SU-DHL-6 (cell line): ENCODE results near the gene SPSB3.

Experiments
- EZH2phosphoT487 ChIP-seq: fragments of 200-600 bp; sonication (generic), shearing (Covaris generic); conservative IDR thresholded peaks from 2 replicates; pipeline ENCODE4 v1.6.1; 2018; ENCODE audit warnings: mild to moderate bottlenecking, antibody characterized with exemption, low read length, moderate library complexity, mixed read lengths
- TF ChIP-seq, protein P1 (sequence below): fragments of 200-600 bp; sonication (generic); IDR thresholded peaks from one replicate; pipeline ENCODE4 v1.5.1; 2017; ENCODE audit warnings: antibody characterized with exemption, mild to moderate bottlenecking, low read length, moderate library complexity; ENCODE audit not compliant: insufficient read depth, poor library complexity, severe bottlenecking

DNA sequence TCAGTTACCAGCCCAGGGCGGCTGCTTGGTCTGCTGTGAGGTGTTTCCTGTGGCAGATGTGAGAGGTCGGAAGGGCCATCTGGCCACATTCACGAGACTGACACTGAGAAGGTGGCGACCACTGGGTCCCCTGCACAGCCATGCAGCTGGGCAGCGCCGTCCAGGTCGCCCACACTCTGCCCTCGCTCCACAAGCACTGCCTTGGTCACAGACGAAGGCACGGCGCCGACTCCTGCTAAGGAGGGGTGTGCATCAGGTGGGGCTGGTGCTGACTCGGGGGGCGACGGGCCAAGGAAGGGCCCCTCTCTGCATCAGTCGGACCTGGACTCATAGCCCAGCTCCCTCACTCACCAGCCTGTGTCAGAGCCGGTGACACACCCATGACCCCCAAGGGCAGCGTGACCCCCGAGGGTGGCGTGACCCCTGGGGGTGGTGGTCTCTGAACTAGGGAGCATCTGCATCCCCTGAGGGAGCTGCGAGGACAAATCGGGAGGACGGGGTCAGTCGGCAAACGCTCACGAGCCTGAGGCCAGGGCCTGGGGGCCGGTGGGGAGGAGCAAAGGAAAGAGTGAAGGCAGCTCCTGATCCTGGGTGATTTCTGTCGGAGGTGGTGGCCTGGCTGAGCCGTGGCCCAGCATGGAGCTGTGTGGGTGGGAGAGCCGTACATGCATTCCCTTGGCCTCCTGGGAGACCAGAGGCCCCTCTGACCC is 41.4 kb downstream of the SPSB3 start:
- TF ChIP-seq, protein P1, sequence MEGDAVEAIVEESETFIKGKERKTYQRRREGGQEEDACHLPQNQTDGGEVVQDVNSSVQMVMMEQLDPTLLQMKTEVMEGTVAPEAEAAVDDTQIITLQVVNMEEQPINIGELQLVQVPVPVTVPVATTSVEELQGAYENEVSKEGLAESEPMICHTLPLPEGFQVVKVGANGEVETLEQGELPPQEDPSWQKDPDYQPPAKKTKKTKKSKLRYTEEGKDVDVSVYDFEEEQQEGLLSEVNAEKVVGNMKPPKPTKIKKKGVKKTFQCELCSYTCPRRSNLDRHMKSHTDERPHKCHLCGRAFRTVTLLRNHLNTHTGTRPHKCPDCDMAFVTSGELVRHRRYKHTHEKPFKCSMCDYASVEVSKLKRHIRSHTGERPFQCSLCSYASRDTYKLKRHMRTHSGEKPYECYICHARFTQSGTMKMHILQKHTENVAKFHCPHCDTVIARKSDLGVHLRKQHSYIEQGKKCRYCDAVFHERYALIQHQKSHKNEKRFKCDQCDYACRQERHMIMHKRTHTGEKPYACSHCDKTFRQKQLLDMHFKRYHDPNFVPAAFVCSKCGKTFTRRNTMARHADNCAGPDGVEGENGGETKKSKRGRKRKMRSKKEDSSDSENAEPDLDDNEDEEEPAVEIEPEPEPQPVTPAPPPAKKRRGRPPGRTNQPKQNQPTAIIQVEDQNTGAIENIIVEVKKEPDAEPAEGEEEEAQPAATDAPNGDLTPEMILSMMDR, result no peak
- no peak for TF ChIP-seq EZH2phosphoT487
